Peyer's patch (tissue), 4 donors: ENCODE data around the gene PRICKLE2. TPM values are rescaled to one million over a fixed set of nuclear protein-coding genes. Genes with fewer than 3 reads are reported as not detected.

ENCODE experiments used
- DNase-seq, 3 donors: peaks; one replicate each; pipeline ENCODE4 v3.0.0-alpha.2; 2017 to 2019
- H3K27ac ChIP-seq, 4 donors: fragments of 200-600 bp; sonication (generic); one replicate each; pipeline ENCODE4 v1.5.1; 2016 to 2019
- H3K27me3 ChIP-seq, 2 donors: fragments of 200-600 bp; sonication (generic); one replicate each; pipeline ENCODE4 v1.5.1; 2019
- H3K36me3 ChIP-seq, 3 donors: fragments of 200-600 bp; sonication (generic); one replicate each; pipeline ENCODE4 v1.5.1; 2016 to 2019
- H3K4me1 ChIP-seq, 4 donors: fragments of 200-600 bp; sonication (generic); one replicate each; pipeline ENCODE4 v1.5.1; 2016 to 2019
- H3K4me3 ChIP-seq, 4 donors: fragments of 200-600 bp; sonication (generic); 1 replicate in 3 of 4; 2 replicates in 1 of 4; pipeline ENCODE4 v1.5.1; 2016 to 2019; ENCODE audit warnings: mild to moderate bottlenecking in 1 of 4
- H3K9me3 ChIP-seq, 4 donors: fragments of 200-600 bp; sonication (generic); one replicate each; pipeline ENCODE4 v1.5.1; 2016 to 2019; ENCODE audit warnings: mild to moderate bottlenecking in 1 of 4
- CTCF ChIP-seq, 6 experiments: fragments of 450-650 bp in 4 of 6; fragments of 200-600 bp in 2 of 6; sonication (generic) in 1 of 6; IDR thresholded peaks; one replicate each; pipeline ENCODE4 v1.5.1; 2017 to 2019; ENCODE audit warnings: antibody characterized with exemption in 6 of 6, mild to moderate bottlenecking in 3 of 6, moderate library complexity in 1 of 6
- POLR2A ChIP-seq, 2 donors: fragments of 450-650 bp; IDR thresholded peaks; one replicate each; pipeline ENCODE4 v1.5.1; 2017; ENCODE audit warnings: antibody characterized with exemption in 2 of 2, mild to moderate bottlenecking in 2 of 2, moderate library complexity in 2 of 2
- total RNA-seq, 4 donors: library from RNA; depleted of rRNA; stranded (reverse); fragments of >200 nt; gene quantifications; one replicate each; pipeline ENCODE4 v1.1.0, GENCODE V29; 2016

Gene PRICKLE2
- total RNA-seq, 4 donors from 2014 or later = 3.5 to 22.3 (median 11.8) TPM

GRCh38 chr3:64130436-64130835, 94.8 kb downstream of the PRICKLE2 start:
- no peaks in the 10 kb centered on the region for H3K4me1 ChIP-seq
- H3K36me3 ChIP-seq = no peaks in the 10 kb centered on the region
- no peak for DNase-seq
- H3K9me3 ChIP-seq = no peaks in the 10 kb centered on the region
- H3K27me3 ChIP-seq = no peaks in the 10 kb centered on the region
- no peak overlapping the region for H3K27ac ChIP-seq
- no peak overlapping the region for H3K4me3 ChIP-seq
- TF ChIP-seq POLR2A (IDR thresholded peaks at IDR 0.05) (no peak), CTCF (IDR thresholded peaks at IDR 0.05) (no peak)

DNA sequence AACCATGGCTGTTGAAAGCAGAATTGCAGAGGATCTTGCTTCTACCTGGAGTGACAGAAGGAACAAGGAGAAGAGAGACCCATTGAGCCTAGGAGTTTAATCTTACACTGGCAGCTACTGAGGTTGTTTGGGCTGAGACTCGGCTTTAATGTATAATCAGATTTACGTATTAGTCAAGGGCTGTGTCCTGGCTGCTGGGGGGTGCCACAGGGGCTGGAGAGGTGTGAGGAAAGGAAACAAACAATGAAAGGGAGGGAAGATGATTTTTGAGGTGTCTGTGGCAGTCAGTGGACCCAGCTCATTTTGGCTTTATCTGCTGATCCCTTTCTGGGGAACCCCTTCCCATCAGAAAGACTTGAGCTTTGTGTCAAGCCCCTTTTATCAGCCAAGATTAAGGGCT, 95.7 kb downstream of the PRICKLE2 start:
- H3K27ac ChIP-seq = no peak overlapping the region
- H3K4me1 ChIP-seq = no peaks in the 10 kb centered on the region
- H3K9me3 ChIP-seq = no peaks in the 10 kb centered on the region
- no peaks in the 10 kb centered on the region for H3K36me3 ChIP-seq
- TF ChIP-seq POLR2A (IDR thresholded peaks at IDR 0.05) = no peak
- no peak for DNase-seq
- H3K4me3 ChIP-seq = no peak overlapping the region
- no peaks in the 10 kb centered on the region for H3K27me3 ChIP-seq

GRCh38 chr3:64129106-64129505, 96.2 kb downstream of the PRICKLE2 start:
- Histone ChIP-seq H3K4me1 (no peaks in the 10 kb centered on the region), H3K36me3 (no peaks in the 10 kb centered on the region), H3K27ac (no peak overlapping the region), H3K9me3 (no peaks in the 10 kb centered on the region), H3K4me3 (no peak overlapping the region), H3K27me3 (no peaks in the 10 kb centered on the region)
- TF ChIP-seq CTCF (IDR thresholded peaks at IDR 0.05) (no peak), POLR2A (IDR thresholded peaks at IDR 0.05) (no peak)
- DNase-seq = no peak

DNA sequence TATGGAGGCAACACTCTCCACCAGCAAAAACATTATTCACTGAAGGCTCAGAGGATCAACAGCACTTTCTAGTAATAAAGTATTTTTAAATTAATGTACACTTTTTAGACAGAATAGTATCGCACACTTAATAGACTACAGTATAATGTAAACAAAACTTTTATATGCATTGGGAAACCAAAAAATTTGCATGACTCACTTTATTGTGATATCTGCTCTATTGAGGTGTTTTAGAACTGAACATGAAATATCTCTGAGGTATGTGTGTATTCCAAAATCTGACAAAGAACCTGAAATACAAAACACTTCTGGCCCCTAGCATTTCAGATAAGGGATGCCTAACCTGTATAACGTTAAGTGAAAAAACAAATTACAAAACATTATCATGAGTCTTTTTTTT, 99.7 kb downstream of the PRICKLE2 start:
- H3K36me3 ChIP-seq = no peaks in the 10 kb centered on the region
- TF ChIP-seq POLR2A (IDR thresholded peaks at IDR 0.05) = no peak
- no peak for TF ChIP-seq CTCF (IDR thresholded peaks at IDR 0.05)
- H3K27me3 ChIP-seq = no peaks in the 10 kb centered on the region
- no peak overlapping the region for H3K4me3 ChIP-seq
- H3K27ac ChIP-seq = no peak overlapping the region
- no peak for DNase-seq
- no peaks in the 10 kb centered on the region for H3K4me1 ChIP-seq
- no peaks in the 10 kb centered on the region for H3K9me3 ChIP-seq

GRCh38 chr3:64123931-64124330, 101.3 kb downstream of the PRICKLE2 start:
- no peaks in the 10 kb centered on the region for H3K4me1 ChIP-seq
- DNase-seq = no peak
- H3K9me3 ChIP-seq = no peaks in the 10 kb centered on the region
- no peaks in the 10 kb centered on the region for H3K36me3 ChIP-seq
- H3K27ac ChIP-seq = no peak overlapping the region
- H3K27me3 ChIP-seq = no peaks in the 10 kb centered on the region
- no peak for TF ChIP-seq POLR2A (IDR thresholded peaks at IDR 0.05)
- TF ChIP-seq CTCF (IDR thresholded peaks at IDR 0.05) = no peak
- no peak overlapping the region for H3K4me3 ChIP-seq

GRCh38 chr3:64122476-64122875, 102.8 kb downstream of the PRICKLE2 start:
- Histone ChIP-seq H3K4me1 (no peaks in the 10 kb centered on the region), H3K4me3 (no peak overlapping the region), H3K36me3 (no peaks in the 10 kb centered on the region), H3K27me3 (no peaks in the 10 kb centered on the region), H3K9me3 (no peaks in the 10 kb centered on the region), H3K27ac (no peak overlapping the region)
- TF ChIP-seq CTCF (IDR thresholded peaks at IDR 0.05) (no peak), POLR2A (IDR thresholded peaks at IDR 0.05) (no peak)
- no peak for DNase-seq
